Activated CD4-positive, alpha-beta T cell treated with anti-CD3 and anti-CD28 coated beads, Interleukin-2, amount 50 U/mL, for 24 hours (primary cell): Measurements from ENCODE around the gene RAB9A.
"Not testable (repeated sequence)": the region's sequence is repeated elsewhere in the genome, so short reads cannot be mapped to it uniquely, and the experiment has no call there.

Experiments
- DNase-seq, 2 donors: peaks; one replicate each; pipeline ENCODE4 v3.0.0-alpha.2; 2020; ENCODE audit warnings: low read depth in 1 of 2, low spot score in 1 of 2

RAB9A gene, protein sequence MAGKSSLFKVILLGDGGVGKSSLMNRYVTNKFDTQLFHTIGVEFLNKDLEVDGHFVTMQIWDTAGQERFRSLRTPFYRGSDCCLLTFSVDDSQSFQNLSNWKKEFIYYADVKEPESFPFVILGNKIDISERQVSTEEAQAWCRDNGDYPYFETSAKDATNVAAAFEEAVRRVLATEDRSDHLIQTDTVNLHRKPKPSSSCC

GRCh38 chrX:13688958-13689740 lies at the start of gene RAB9A:
Gene RAB9A (plus strand): TSS chrX:13689128. CDS start chrX:13708747, 19,619 bp downstream.
- DNase-seq, result peak; percentile 59 to 70

GRCh38 chrX:13641684-13642083 lies 47.2 kb upstream of the RAB9A start:
- not testable (repeated sequence) for DNase-seq

DNA sequence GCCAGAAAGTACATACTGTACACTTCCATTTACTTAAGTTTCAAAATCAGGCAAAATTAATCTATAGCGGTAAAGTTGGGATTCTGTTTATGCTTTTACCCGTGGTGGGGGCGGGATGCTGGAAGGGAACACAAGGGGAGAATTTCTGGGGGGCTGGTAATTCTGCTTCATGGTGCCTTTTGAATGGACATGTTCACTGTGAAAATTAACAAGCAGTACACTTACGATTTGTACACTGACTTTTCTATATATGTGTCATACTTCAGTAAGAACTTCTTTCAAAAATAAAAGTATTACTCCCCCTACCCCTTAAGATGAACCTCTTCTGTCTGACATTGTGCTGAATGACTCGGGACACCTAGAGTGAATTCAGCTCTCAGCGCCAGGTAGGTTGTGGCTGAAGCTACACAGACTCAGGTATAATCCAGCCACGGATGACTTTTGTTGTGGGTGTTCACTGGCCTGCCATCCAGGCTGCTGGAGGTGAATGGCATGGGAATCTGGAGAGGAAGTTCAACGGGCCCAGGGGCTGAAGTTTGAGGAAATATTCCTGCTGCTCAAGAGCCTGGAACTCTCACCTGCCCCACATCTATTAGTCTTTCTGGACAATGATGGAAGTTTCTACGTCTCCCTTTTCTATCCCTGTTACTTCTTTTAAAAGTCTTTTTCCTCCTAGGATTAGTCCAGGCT lies 43.3 kb upstream of the RAB9A start:
- DNase-seq, result no peak

- peak in 1 of 2 donors; percentile 7 for DNase-seq
These were observed 42.8 kb upstream of the RAB9A start for GRCh38 chrX:13646154-13646549.

DNA sequence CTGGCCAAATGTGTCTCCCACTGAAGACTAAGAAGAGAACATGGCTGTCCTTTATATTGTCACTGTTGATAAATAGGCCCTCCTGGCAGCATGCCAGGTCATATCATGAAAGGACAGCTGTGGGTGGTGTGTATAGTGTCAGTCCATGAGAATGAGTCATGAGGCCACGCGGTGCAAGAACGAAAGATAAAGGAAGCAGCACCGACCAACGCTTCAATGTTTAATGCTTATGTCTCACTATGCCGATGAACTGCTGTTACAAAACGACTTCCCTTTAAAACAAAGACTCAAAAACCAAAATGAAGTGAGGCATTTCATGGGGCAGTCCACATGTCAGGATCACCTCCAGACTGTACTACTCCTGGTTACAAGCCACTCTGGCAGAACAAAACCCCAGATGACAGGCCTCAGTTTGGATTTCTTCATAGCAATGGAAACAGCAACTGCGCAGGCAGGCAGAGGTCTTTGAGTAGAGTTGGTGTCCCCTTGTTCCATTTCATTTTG lies 41.2 kb upstream of the RAB9A start:
- DNase-seq, result peak; percentile 23 to 40

- not testable (repeated sequence) for DNase-seq
These were observed 40.6 kb upstream of the RAB9A start for GRCh38 chrX:13648336-13648735.

- DNase-seq, result no peak
These were observed 39.1 kb upstream of the RAB9A start for GRCh38 chrX:13649838-13650237.

DNA sequence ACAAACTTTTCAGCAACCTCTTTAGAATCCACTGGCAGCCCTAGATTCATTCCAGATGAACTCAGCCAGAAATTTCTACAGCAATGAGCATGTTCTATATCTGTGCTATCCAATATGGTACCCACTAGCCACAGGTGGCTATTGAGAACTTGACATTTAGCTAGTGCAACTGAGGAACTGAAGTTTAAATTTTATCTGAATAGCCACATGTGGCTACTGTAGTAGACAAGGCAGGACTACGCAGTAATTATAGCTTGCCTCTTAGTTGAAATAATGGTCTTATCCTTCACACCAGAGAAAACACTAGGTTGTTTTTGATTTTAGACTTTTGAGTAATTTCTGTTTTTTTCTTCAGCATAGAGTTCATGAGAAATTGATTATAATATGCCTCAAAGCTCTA lies 38.6 kb upstream of the RAB9A start:
- no peak for DNase-seq

DNA sequence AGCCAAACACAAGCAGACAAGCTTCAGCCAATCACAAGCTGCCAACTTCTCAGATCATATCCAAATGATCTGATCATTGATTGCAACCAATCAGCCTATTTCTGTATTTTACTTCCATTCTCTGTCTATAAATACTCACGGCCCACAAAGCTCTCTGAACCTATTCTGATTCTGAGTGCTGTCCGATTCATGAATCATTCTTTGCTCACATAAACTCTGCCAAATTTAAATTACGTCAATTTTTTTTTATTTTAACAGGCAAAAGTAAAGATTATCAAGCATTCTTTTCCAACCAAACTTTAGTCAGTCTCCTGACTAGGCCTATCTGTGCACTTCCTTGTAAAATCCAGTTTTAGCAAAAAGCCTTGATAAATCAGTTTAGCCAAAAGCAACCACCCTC lies 37.8 kb upstream of the RAB9A start:
- DNase-seq, result no peak

DNA sequence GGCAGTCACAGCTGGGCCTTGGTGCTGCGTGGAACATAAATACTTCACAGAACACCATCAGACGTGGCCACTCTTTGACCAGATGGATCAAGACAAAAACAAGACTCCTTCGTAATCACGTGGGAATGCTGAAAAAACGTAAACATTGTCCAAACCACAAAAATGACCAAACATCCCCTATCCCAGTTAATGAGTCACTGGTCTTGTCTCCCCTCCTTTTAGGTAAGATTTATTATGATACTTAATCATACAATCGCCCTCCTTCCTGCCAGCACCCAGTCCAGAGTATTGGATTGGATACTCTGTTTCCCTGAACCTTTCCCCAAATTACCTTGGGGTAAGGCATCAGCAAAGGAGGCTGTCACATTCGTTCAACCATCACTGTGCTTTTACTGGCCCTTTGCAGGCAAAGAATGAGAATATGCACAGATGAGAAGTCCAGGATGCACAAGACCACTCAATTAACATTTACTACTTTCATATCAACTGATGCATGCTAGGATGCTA lies 36.6 kb upstream of the RAB9A start:
- no peak for DNase-seq

GRCh38 chrX:13652850-13653693 lies 35.9 kb upstream of the RAB9A start, which contains the start of gene TCEANC:
Gene TCEANC (plus strand): TSS chrX:13653141. CDS start chrX:13662509, 9,368 bp downstream.
- peak; percentile 70 to 85 for DNase-seq

DNA sequence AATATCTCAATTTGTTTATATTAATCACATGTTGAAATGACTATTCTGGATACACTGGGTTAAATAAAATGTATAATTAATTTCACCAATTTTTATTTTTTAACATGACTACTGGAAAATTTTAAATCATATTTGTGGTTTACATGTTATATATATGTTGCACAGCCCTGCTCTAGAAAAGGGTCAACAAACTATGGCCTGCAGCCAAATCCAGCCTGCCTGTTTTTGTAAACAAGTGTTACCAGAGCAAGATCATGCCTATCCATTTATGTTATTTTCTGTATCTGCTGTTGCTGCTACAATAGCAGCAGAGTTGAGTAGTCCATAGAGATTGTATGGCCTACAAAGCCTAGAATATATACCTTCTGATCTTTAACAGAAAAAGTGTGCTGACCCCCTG lies 34.8 kb upstream of the RAB9A start:
- no peak for DNase-seq

- DNase-seq, result no peak
These were observed 33.3 kb upstream of the RAB9A start for GRCh38 chrX:13655674-13656073.

DNA sequence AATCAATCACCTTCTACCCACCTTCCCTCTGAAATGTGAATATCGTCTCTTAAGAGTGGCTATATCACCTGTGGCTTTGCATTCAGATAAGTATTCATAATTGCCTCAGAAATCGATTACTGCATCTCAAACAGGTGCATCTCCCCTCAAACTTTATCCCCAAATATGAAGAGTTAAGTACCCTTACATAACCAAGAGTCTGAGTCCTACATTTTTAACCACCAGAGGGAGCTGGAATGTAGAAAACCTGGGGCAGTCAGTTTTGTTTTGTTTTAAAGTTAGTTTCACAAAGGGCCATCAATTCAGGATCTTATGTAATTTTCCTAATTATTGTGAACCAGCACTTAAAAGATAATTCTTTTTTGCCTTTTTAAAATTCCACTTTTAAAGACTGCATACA lies 30.3 kb upstream of the RAB9A start:
- peak in 1 of 2 donors; percentile 21 for DNase-seq

DNA sequence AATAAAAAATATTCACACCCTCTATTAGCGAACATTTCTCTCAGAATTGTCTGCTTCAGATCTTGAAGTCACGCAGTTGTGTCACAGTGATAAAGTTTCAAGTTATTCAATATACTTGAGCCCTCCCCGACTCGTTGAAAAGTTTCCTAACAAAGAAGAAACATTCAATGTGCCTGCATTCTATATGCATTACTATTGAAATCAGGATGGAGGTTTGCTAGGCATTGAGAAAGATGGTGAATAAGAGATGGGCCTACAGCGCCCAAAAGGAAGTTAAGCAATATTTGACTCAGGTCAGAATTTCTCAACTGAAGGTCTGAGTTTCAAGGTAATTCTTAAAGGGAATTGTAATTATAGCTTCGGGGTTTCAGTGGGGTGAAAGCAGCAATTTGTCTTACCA lies 29.9 kb upstream of the RAB9A start:
- DNase-seq, result no peak

GRCh38 chrX:13661735-13662288 lies 27.1 kb upstream of the RAB9A start:
- DNase-seq, result no peak

DNA sequence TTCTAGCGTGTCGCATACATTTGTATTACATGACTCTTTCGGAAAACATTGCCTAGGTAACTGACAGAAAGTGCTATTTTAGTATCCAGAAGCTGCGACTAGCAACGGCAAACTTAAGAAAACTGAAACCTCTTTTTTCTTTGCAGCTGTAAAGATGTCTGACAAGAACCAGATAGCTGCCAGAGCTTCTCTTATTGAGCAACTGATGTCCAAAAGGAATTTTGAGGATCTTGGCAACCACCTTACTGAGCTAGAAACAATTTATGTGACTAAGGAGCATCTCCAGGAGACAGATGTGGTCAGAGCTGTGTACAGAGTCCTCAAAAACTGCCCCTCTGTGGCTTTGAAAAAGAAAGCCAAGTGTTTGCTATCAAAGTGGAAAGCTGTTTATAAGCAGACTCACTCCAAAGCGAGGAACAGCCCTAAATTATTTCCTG lies 26.6 kb upstream of the RAB9A start:
- DNase-seq, result no peak

DNA sequence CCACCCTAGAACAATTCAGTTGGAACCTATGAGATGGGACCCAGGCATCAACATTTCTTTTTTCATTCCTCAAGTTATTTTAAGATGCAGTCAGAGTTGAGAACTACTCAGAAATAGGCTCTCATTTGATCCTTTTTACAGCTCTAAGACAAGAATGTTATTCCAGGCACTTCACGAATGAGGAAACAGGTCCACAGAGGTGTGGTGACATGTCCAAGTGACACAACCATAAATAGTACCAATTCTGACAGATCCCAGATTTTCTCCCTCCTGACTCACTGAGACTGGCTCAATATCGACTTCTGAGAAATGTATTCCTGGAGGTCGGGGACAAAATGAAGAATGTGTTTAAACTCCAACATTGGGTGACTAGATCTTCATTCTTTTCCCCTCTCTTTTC lies 24.9 kb upstream of the RAB9A start:
- DNase-seq, result no peak

DNA sequence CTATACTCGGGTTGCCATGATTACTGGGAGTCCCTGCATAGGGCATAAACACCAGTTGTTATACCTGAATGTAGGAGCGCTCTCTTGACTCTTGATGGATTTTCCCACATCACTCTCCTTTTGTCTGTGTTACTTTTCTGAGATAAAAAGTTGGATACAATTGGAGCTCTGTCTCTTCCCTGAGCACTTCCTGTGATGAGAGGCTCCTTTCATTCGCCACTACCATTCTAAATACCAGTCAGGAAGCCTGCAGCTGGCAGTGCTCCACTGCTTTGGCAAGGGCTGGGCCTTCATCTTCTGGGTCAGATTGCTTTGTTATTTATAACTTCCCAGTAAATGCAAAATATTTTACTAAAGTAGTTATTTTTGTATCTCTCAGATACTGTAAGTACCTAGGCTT lies 22.1 kb upstream of the RAB9A start:
- no peak for DNase-seq

DNA sequence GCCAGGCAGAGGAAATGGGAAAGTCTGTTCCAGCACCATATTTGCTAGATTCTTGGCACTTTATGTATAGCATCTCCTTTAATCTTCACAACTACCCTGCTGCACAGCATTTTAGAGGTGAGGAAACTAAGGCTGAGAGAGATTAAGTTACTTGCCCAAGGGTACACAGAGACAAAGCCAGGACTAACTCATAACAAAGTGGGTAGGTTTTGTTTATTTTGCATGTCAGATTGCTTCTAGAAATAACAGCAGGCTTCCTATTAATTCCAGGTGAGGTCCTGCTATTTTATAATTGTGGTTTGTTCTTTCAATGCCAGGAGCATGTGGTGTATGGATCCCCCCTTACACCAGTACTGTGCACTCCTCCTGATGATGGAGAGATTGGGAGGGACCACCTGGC lies 21.0 kb upstream of the RAB9A start:
- DNase-seq, result no peak
